Natural killer cell treated with Interleukin-12 subunit alpha and Interleukin-12 subunit beta and Interleukin-15 and Interleukin-18, amount 100 ng/mL, for 72 hours (primary cell): Measurements from ENCODE around the gene DHRS11. TPM values are rescaled to one million over a fixed set of nuclear protein-coding genes. Genes with fewer than 3 reads are reported as not detected.

Experiments used
- ATAC-seq, 2 donors: fragments of 150-1000 bp; cut with Tn5 transposase in 1 of 2; sonication (Bioruptor Pico), chemical (Tn5 transposase) in 1 of 2; 2 replicates each; pipeline ENCODE4 v1.10.0; 2021
- DNase-seq: peaks from one replicate; pipeline ENCODE4 v3.0.0; 2022; ENCODE audit warnings: low spot score
- H3K27ac Mint-ChIP-seq, 2 donors: 1 replicate in 1 of 2; 2 replicates in 1 of 2; pipeline ENCODE4 v1.8.0; 2022; ENCODE audit warnings: mixed read lengths in 2 of 2, mild to moderate bottlenecking in 1 of 2, moderate library complexity in 1 of 2
- H3K27me3 Mint-ChIP-seq, 2 donors: 1 replicate in 1 of 2; 2 replicates in 1 of 2; pipeline ENCODE4 v1.8.0; 2022; ENCODE audit warnings: mixed read lengths in 2 of 2
- H3K36me3 Mint-ChIP-seq: one replicate; pipeline ENCODE4 v1.8.0; 2022; ENCODE audit warnings: mixed read lengths
- H3K4me1 Mint-ChIP-seq, 2 donors: 1 replicate in 1 of 2; 2 replicates in 1 of 2; pipeline ENCODE4 v1.8.0; 2022; ENCODE audit warnings: low read depth in 2 of 2, mixed read lengths in 2 of 2, mild to moderate bottlenecking in 1 of 2
- H3K4me3 Mint-ChIP-seq: one replicate; pipeline ENCODE4 v1.8.0; 2022; ENCODE audit warnings: mixed read lengths
- H3K9me3 Mint-ChIP-seq: 2 replicates; pipeline ENCODE4 v1.8.0; 2022; ENCODE audit warnings: mixed read lengths
- total RNA-seq, 2 donors: library from RNA; stranded (reverse); gene quantifications; one replicate each; pipeline ENCODE4 v1.2.3, GENCODE V29; 2022

Gene DHRS11
- total RNA-seq, 2 donors from 2014 or later: 5.2 to 16.8 TPM

GRCh38 chr17:36575028-36575427 is 16.7 kb upstream of the DHRS11 start:
- no peak overlapping the region for H3K27ac Mint-ChIP-seq
- H3K36me3 Mint-ChIP-seq: peaks cover 7% of the 10 kb centered on the region
- H3K4me1 Mint-ChIP-seq: peaks cover 7 to 25% of the 10 kb centered on the region in 2 donors
- ATAC-seq (no peak), DNase-seq (no peak)
- H3K9me3 Mint-ChIP-seq: no peaks in the 10 kb centered on the region
- no peak overlapping the region for H3K4me3 Mint-ChIP-seq
- no peaks in the 10 kb centered on the region for H3K27me3 Mint-ChIP-seq

- Mint-ChIP-seq H3K4me3 (no peak overlapping the region), H3K9me3 (no peaks in the 10 kb centered on the region), H3K27ac (no peak overlapping the region), H3K4me1 (peaks cover 7 to 25% of the 10 kb centered on the region in 2 donors), H3K36me3 (peaks cover 14% of the 10 kb centered on the region), H3K27me3 (no peaks in the 10 kb centered on the region)
- DNase-seq: no peak
- no peak for ATAC-seq
Measured at GRCh38 chr17:36576793-36577192, 14.9 kb upstream of the DHRS11 start.

- H3K36me3 Mint-ChIP-seq: peaks cover 14% of the 10 kb centered on the region
- H3K4me1 Mint-ChIP-seq: peaks cover 3 to 17% of the 10 kb centered on the region in 2 donors
- ATAC-seq: no peak
- H3K4me3 Mint-ChIP-seq: no peak overlapping the region
- H3K27me3 Mint-ChIP-seq: no peaks in the 10 kb centered on the region
- H3K9me3 Mint-ChIP-seq: no peaks in the 10 kb centered on the region
- DNase-seq: no peak
- H3K27ac Mint-ChIP-seq: no peak overlapping the region
Measured at GRCh38 chr17:36578671-36579070, 13.0 kb upstream of the DHRS11 start.

- peaks cover 20% of the 10 kb centered on the region for H3K36me3 Mint-ChIP-seq
- no peak for ATAC-seq
Measured at GRCh38 chr17:36583787-36584186, 7.9 kb upstream of the DHRS11 start.

GRCh38 chr17:36586138-36586537 is 5.5 kb upstream of the DHRS11 start:
- H3K27me3 Mint-ChIP-seq: no peaks in the 10 kb centered on the region
- peaks cover 10 to 23% of the 10 kb centered on the region in 2 donors for H3K4me1 Mint-ChIP-seq
- ATAC-seq (no peak), DNase-seq (no peak)
- no peaks in the 10 kb centered on the region for H3K9me3 Mint-ChIP-seq
- peaks cover 18% of the 10 kb centered on the region for H3K36me3 Mint-ChIP-seq
- H3K27ac Mint-ChIP-seq: no peak overlapping the region
- no peak overlapping the region for H3K4me3 Mint-ChIP-seq

More at GRCh38 chr17:36583787-36584186, 7.9 kb upstream of the DHRS11 start:
- Mint-ChIP-seq H3K4me1 (peaks cover under 1 to 5% of the 10 kb centered on the region in 2 donors), H3K27ac (no peak overlapping the region), H3K27me3 (no peaks in the 10 kb centered on the region), H3K9me3 (no peaks in the 10 kb centered on the region), H3K4me3 (no peak overlapping the region)
- no peak for DNase-seq

- Mint-ChIP-seq H3K27me3 (no peaks in the 10 kb centered on the region), H3K27ac (peak overlapping the region; percentile 43 to 73), H3K4me3 (peak overlapping the region; percentile 69), H3K9me3 (no peaks in the 10 kb centered on the region), H3K4me1 (peaks cover 28 to 37% of the 10 kb centered on the region in 2 donors), H3K36me3 (peaks cover 14% of the 10 kb centered on the region)
- no peak for DNase-seq
- peak in 1 of 2 donors; percentile 63 for ATAC-seq
Measured at GRCh38 chr17:36590082-36590481, 1.6 kb upstream of the DHRS11 start.

GRCh38 chr17:36592316-36592715 is 637 bp downstream of the DHRS11 start:
- DNase-seq: peak; percentile 56
- Mint-ChIP-seq H3K4me1 (peaks cover 28 to 37% of the 10 kb centered on the region in 2 donors), H3K27ac (no peak overlapping the region), H3K4me3 (peak overlapping the region; percentile 69), H3K27me3 (no peaks in the 10 kb centered on the region), H3K36me3 (peaks cover 6% of the 10 kb centered on the region), H3K9me3 (no peaks in the 10 kb centered on the region)
- peak in 1 of 2 donors; percentile 4 for ATAC-seq

DNA sequence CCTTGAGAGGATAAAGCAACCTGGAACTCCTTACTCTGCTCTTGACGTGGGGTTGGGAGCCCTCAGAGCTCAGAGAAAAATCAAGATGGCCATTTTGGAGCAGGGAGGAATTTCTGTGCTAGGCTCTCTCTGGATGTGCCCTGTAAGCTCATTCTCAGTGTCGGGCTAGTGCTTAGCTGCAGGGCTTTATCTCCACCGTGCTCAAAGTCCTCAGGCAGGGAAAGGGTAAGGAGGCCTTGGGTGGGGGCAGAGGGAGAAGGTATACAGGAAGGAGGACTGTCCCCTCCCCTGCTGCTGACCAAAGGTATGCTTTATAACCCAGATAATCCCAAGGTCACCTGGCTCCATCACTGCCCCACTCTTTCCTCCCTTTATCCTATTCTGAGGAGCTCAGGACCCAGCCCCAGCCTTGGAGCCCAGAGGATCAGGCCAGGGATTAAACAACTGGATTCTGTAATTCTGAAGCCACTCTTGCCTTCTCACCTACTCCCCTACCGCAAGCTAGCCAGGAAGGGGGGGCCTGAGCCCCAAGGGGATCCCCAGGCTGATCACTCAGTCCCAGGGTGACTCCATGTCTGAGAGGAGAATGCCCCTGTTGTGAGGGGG is 1.1 kb downstream of the DHRS11 start:
- Mint-ChIP-seq H3K4me3 (peak overlapping the region; percentile 69), H3K27ac (no peak overlapping the region), H3K9me3 (no peaks in the 10 kb centered on the region), H3K36me3 (peaks cover 6% of the 10 kb centered on the region), H3K4me1 (peaks cover 28 to 37% of the 10 kb centered on the region in 2 donors), H3K27me3 (no peaks in the 10 kb centered on the region)
- DNase-seq: peak; percentile 51
- ATAC-seq: no peak

DNA sequence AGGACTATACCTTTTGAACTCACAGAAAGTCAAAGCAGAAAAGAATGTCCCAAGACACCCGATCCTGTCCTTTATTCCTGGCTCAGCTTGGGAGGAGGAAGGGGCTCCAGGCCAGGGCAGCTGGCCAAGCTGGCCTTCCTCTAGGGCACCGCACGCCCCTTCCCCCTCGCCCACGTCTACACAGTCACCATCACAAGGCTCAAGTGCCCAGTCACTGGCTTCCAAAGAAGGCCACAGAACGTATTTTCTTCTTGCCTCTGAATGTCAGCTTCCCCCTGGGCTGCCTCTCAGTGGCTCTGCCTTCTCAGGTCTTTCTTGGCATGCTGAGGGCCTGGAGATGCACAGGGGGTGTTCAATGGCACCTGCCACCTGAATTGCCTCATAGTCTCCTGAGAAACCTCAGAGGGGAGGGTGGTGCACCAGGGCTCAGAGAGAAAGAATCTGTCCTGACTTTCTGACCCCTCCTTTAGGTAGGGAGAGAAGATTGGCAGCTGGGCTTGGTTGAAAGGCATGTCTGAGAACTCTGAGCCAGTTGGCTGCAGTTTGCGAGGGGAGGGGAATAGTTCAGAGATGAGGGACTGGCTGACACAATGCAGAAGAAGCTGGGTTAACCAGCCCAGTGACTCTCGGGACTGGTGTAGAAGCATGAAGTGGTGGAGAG is 2.1 kb downstream of the DHRS11 start:
- DNase-seq: peak; percentile 38
- H3K4me1 Mint-ChIP-seq: peaks cover 28 to 37% of the 10 kb centered on the region in 2 donors
- H3K4me3 Mint-ChIP-seq: peak overlapping the region; percentile 69
- H3K36me3 Mint-ChIP-seq: peaks cover 6% of the 10 kb centered on the region
- no peaks in the 10 kb centered on the region for H3K9me3 Mint-ChIP-seq
- H3K27ac Mint-ChIP-seq: no peak overlapping the region
- ATAC-seq: no peak
- no peaks in the 10 kb centered on the region for H3K27me3 Mint-ChIP-seq

DNA sequence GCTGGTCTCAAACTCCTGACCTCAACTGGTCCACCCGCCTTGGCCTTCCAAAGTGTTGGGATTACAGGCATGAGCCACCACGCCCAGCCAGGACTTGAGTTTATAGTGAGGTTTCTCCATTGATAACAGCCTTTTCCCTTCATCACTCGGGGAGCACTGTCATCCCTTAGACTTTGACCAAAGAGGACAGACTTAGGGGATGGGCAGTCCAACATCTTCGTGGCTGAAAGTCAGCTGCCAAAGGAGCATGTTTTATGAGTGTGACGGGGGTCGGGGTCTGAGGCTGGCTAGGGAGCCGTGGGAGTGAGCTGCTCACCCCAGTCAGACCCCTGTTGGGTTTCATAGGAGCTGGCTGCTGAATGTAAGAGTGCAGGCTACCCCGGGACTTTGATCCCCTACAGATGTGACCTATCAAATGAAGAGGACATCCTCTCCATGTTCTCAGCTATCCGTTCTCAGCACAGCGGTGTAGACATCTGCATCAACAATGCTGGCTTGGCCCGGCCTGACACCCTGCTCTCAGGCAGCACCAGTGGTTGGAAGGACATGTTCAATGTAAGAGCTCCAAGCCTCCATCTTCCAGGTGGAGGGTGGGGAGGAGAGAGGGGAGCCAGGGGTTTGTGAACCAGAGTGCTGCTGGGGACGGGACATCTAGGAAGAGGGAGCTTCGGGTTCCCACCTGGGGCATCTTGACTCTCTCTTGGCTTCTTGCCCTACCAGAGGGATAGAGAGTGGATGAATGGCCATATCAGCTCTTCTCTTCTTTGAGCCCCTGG is 3.1 kb downstream of the DHRS11 start:
- Mint-ChIP-seq H3K27me3 (no peaks in the 10 kb centered on the region), H3K4me1 (peaks cover 26 to 27% of the 10 kb centered on the region in 2 donors), H3K36me3 (no peaks in the 10 kb centered on the region), H3K4me3 (no peak overlapping the region), H3K27ac (no peak overlapping the region), H3K9me3 (no peaks in the 10 kb centered on the region)
- DNase-seq (peak; percentile 23), ATAC-seq (no peak)

DNA sequence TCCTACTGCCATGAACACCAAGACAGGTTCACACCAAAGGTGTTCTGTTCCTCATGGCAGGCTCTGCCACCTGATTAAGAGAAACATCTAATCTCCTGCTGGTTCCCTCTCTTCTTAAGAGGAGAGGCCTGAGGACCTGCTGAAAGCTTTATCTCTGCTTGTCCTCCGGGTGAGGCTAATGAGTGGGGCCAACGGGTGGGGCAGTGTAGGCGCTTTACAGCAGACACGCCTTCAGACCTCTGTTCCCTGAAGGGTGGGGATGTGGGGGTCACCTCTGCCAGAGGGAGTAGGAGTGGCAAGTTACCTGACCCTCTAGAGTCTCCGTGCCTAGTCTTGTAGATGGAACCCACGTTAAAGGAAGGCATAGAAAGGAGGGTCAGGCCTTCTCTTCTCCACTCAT is 5.5 kb downstream of the DHRS11 start:
- no peak for ATAC-seq
- Mint-ChIP-seq H3K27ac (no peak overlapping the region), H3K27me3 (no peaks in the 10 kb centered on the region), H3K4me3 (no peak overlapping the region), H3K9me3 (no peaks in the 10 kb centered on the region), H3K4me1 (peaks cover 19 to 24% of the 10 kb centered on the region in 2 donors), H3K36me3 (no peaks in the 10 kb centered on the region)
- DNase-seq: no peak

- Mint-ChIP-seq H3K36me3 (no peaks in the 10 kb centered on the region), H3K4me1 (peaks cover 24 to 25% of the 10 kb centered on the region in 2 donors), H3K9me3 (no peaks in the 10 kb centered on the region), H3K4me3 (no peak overlapping the region), H3K27ac (no peak overlapping the region), H3K27me3 (no peaks in the 10 kb centered on the region)
- DNase-seq: peak; percentile 22
- ATAC-seq: no peak
Measured at GRCh38 chr17:36597866-36598777, 6.4 kb downstream of the DHRS11 start.

- no peaks in the 10 kb centered on the region for H3K9me3 Mint-ChIP-seq
- peaks cover 20 to 23% of the 10 kb centered on the region in 2 donors for H3K4me1 Mint-ChIP-seq
- ATAC-seq: no peak
- H3K4me3 Mint-ChIP-seq: no peak overlapping the region
- no peaks in the 10 kb centered on the region for H3K27me3 Mint-ChIP-seq
- no peak overlapping the region for H3K27ac Mint-ChIP-seq
- peak; percentile 44 for DNase-seq
- H3K36me3 Mint-ChIP-seq: peaks cover 2% of the 10 kb centered on the region
Measured at GRCh38 chr17:36598951-36599401, 7.3 kb downstream of the DHRS11 start.
